Neuron (in vitro differentiated cells): ENCODE results near the gene GOSR1.
"Not testable (repeated sequence)": the region's sequence is repeated elsewhere in the genome, so short reads cannot be mapped to it uniquely, and the experiment has no call there.

ENCODE experiments used
- H2AFZ ChIP-seq: one replicate; pipeline ENCODE4 v1.6.1; 2013; ENCODE audit warnings: low read depth, mild to moderate bottlenecking, inconsistent platforms, low read length, moderate library complexity
- H3K27me3 ChIP-seq: one replicate; pipeline ENCODE4 v1.6.1; 2013; ENCODE audit warnings: low read length; ENCODE audit not compliant: insufficient read depth
- H3K36me3 ChIP-seq: one replicate; pipeline ENCODE4 v1.6.1; 2013; ENCODE audit warnings: low read length; ENCODE audit not compliant: insufficient read depth
- H3K4me1 ChIP-seq: one replicate; pipeline ENCODE4 v1.6.1; 2013; ENCODE audit warnings: low read length; ENCODE audit not compliant: insufficient read depth
- H3K4me3 ChIP-seq: 2 replicates; pipeline ENCODE4 v1.5.1; 2013; ENCODE audit warnings: mild to moderate bottlenecking, low read length, moderate library complexity
- H3K9me3 ChIP-seq: one replicate; pipeline ENCODE4 v1.6.1; 2013; ENCODE audit warnings: low read length

GOSR1 gene

GRCh38 chr17:30552994-30553566 lies 75.9 kb downstream of the GOSR1 start:
- H3K36me3 ChIP-seq: no peaks in the 10 kb centered on the region
- no peaks in the 10 kb centered on the region for H3K27me3 ChIP-seq
- peaks cover 2% of the 10 kb centered on the region for H3K9me3 ChIP-seq
- H3K4me3 ChIP-seq: no peak overlapping the region
- H3K4me1 ChIP-seq: peaks cover 5% of the 10 kb centered on the region
- H2AFZ ChIP-seq: no peak overlapping the region

GRCh38 chr17:30553823-30554440 lies 76.7 kb downstream of the GOSR1 start:
- not testable (repeated sequence) for H3K36me3 ChIP-seq, H3K4me3 ChIP-seq

GRCh38 chr17:30554839-30555751 lies 77.9 kb downstream of the GOSR1 start:
- peaks cover 2% of the 10 kb centered on the region for H3K9me3 ChIP-seq
- no peaks in the 10 kb centered on the region for H3K27me3 ChIP-seq
- H3K4me3 ChIP-seq: no peak overlapping the region
- H2AFZ ChIP-seq: no peak overlapping the region
- no peaks in the 10 kb centered on the region for H3K36me3 ChIP-seq
- peaks cover 5% of the 10 kb centered on the region for H3K4me1 ChIP-seq

More at GRCh38 chr17:30553823-30554440, 76.7 kb downstream of the GOSR1 start:
- not testable (repeated sequence) for H3K9me3 ChIP-seq, H2AFZ ChIP-seq, H3K4me1 ChIP-seq, H3K27me3 ChIP-seq

GRCh38 chr17:30555942-30556341 lies 78.7 kb downstream of the GOSR1 start:
- H2AFZ ChIP-seq: no peak overlapping the region
- no peaks in the 10 kb centered on the region for H3K36me3 ChIP-seq
- H3K27me3 ChIP-seq: no peaks in the 10 kb centered on the region
- peaks cover 2% of the 10 kb centered on the region for H3K9me3 ChIP-seq
- H3K4me3 ChIP-seq: no peak overlapping the region
- H3K4me1 ChIP-seq: peaks cover 5% of the 10 kb centered on the region

- H3K4me3 ChIP-seq: no peak overlapping the region
- peaks cover 2% of the 10 kb centered on the region for H3K4me1 ChIP-seq
- H2AFZ ChIP-seq: no peak overlapping the region
- H3K9me3 ChIP-seq: peaks cover 2% of the 10 kb centered on the region
- no peaks in the 10 kb centered on the region for H3K36me3 ChIP-seq
- H3K27me3 ChIP-seq: no peaks in the 10 kb centered on the region
These were observed 79.4 kb downstream of the GOSR1 start for GRCh38 chr17:30556374-30557332.

- Histone ChIP-seq H3K4me1 (no peaks in the 10 kb centered on the region), H3K4me3 (no peak overlapping the region), H3K9me3 (peaks cover 2% of the 10 kb centered on the region), H2AFZ (no peak overlapping the region), H3K36me3 (no peaks in the 10 kb centered on the region), H3K27me3 (no peaks in the 10 kb centered on the region)
These were observed 80.9 kb downstream of the GOSR1 start for GRCh38 chr17:30557916-30558685.

GRCh38 chr17:30558686-30559545 lies 81.7 kb downstream of the GOSR1 start:
- H3K36me3 ChIP-seq: no peaks in the 10 kb centered on the region
- no peak overlapping the region for H2AFZ ChIP-seq

GRCh38 chr17:30559656-30560055 lies 82.4 kb downstream of the GOSR1 start:
- no peak overlapping the region for H3K4me3 ChIP-seq
- peaks cover 2% of the 10 kb centered on the region for H3K9me3 ChIP-seq
- no peaks in the 10 kb centered on the region for H3K36me3 ChIP-seq
- H3K4me1 ChIP-seq: no peaks in the 10 kb centered on the region
- H2AFZ ChIP-seq: no peak overlapping the region
- no peaks in the 10 kb centered on the region for H3K27me3 ChIP-seq

More at GRCh38 chr17:30558686-30559545, 81.7 kb downstream of the GOSR1 start:
- H3K4me3 ChIP-seq: no peak overlapping the region
- H3K27me3 ChIP-seq: no peaks in the 10 kb centered on the region
- peaks cover 2% of the 10 kb centered on the region for H3K9me3 ChIP-seq
- H3K4me1 ChIP-seq: no peaks in the 10 kb centered on the region

GRCh38 chr17:30560117-30561026 lies 83.2 kb downstream of the GOSR1 start:
- not testable (repeated sequence) for H2AFZ ChIP-seq, H3K4me3 ChIP-seq, H3K27me3 ChIP-seq, H3K4me1 ChIP-seq, H3K36me3 ChIP-seq, H3K9me3 ChIP-seq

- H3K36me3 ChIP-seq, H2AFZ ChIP-seq, H3K9me3 ChIP-seq, H3K4me1 ChIP-seq, H3K4me3 ChIP-seq, H3K27me3 ChIP-seq: not testable (repeated sequence)
These were observed 84.6 kb downstream of the GOSR1 start for GRCh38 chr17:30561766-30562165.
